Mucosa of stomach (tissue), 1 donor: ENCODE data around the gene MTCP1.

Experiments used
- H3K27me3 ChIP-seq: one replicate; pipeline ENCODE4 v1.7.0; 2013; ENCODE audit warnings: mild to moderate bottlenecking, low read length; ENCODE audit not compliant: control insufficient read depth, insufficient read depth
- H3K36me3 ChIP-seq: one replicate; pipeline ENCODE4 v1.7.0; 2013; ENCODE audit warnings: low read length; ENCODE audit not compliant: control insufficient read depth, insufficient read depth
- H3K4me1 ChIP-seq: one replicate; pipeline ENCODE4 v1.7.0; 2013; ENCODE audit warnings: mild to moderate bottlenecking, low read length; ENCODE audit not compliant: control insufficient read depth, insufficient read depth
- H3K4me3 ChIP-seq: one replicate; pipeline ENCODE4 v1.7.0; 2013; ENCODE audit warnings: low read length
- H3K9ac ChIP-seq: one replicate; pipeline ENCODE4 v1.7.0; 2013; ENCODE audit warnings: mild to moderate bottlenecking, low read length, moderate library complexity
- H3K9me3 ChIP-seq: one replicate; pipeline ENCODE4 v1.7.0; 2013; ENCODE audit warnings: mild to moderate bottlenecking, low read length, moderate library complexity; ENCODE audit not compliant: control insufficient read depth
- donor health status: Pancreatic carcinoma.

MTCP1 gene

GRCh38 chrX:155048977-155049619, 21.8 kb downstream of the MTCP1 start:
- no peaks in the 10 kb centered on the region for H3K9me3 ChIP-seq
- H3K4me3 ChIP-seq: no peak overlapping the region
- no peak overlapping the region for H3K9ac ChIP-seq
- no peaks in the 10 kb centered on the region for H3K4me1 ChIP-seq
- no peaks in the 10 kb centered on the region for H3K27me3 ChIP-seq
- H3K36me3 ChIP-seq: no peaks in the 10 kb centered on the region

DNA sequence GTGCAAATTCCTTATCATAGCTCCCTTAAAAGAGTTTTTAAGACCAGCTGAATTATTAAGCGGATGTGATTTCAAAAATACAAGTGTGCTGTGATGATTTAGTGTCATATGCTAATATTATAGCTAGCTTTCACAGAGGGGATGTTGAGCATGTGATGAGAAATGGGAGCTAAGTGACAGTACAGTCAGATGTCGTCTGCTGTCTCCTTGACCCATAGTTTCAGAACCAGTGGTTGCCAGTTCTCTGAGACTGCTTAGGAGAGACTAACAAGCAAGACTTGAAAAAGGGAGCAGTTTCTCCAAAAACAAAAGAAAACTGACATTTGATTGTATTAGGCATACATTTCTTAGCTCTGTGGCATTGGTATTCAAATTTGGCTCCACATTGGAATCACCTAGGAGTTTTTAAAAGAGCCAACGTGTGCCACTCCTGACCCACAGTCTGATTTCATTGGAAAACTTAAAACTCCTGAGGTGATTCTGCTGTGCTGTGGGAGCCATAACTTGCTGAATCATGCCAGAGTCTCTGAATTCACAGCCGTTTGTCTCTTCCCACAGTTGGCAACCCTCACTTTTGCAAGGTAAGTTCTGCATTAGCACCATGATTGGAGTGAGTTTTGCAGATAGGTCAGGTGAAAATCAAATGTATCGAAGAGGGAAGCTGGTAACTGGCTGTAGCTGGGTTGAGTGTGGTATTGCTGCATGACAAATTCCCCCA, 24.0 kb downstream of the MTCP1 start:
- Histone ChIP-seq H3K27me3 (no peaks in the 10 kb centered on the region), H3K4me3 (no peak overlapping the region), H3K9me3 (no peaks in the 10 kb centered on the region), H3K4me1 (no peaks in the 10 kb centered on the region), H3K36me3 (no peaks in the 10 kb centered on the region), H3K9ac (no peak overlapping the region)

DNA sequence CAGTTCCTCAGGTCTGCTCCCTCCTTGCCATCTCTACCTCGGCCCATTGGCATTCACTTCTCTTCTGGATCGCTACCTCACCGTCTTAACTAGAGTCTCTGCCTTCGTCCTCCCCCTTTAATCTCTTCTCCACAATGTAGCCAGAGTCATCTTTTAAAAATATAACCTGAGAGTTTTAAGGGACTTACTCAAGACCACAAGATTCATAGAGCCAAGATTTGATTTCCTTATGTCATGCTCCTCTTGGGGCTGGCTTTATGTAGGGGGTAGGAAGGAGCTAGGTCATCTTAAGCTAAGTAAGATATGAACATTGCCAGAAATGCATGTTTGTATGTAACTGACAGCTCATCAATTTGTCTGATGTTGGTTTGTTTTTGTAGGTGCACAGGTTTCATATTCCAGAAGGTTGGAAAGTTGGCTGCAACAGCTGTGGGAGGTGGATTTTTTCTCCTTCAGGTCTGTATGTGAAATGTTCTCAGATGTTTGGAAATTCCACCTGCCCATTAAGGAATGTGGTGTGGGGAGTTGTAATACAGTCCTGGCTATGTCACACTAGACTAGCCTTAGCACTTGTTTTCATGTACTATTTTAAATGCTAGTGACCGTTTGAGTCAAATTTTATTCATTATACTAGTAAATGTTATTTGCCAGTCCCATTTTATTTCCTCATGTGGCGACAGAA, 24.7 kb downstream of the MTCP1 start:
- H3K4me3 ChIP-seq: no peak overlapping the region
- no peaks in the 10 kb centered on the region for H3K36me3 ChIP-seq
- no peaks in the 10 kb centered on the region for H3K9me3 ChIP-seq
- H3K9ac ChIP-seq: no peak overlapping the region
- H3K4me1 ChIP-seq: no peaks in the 10 kb centered on the region
- no peaks in the 10 kb centered on the region for H3K27me3 ChIP-seq

DNA sequence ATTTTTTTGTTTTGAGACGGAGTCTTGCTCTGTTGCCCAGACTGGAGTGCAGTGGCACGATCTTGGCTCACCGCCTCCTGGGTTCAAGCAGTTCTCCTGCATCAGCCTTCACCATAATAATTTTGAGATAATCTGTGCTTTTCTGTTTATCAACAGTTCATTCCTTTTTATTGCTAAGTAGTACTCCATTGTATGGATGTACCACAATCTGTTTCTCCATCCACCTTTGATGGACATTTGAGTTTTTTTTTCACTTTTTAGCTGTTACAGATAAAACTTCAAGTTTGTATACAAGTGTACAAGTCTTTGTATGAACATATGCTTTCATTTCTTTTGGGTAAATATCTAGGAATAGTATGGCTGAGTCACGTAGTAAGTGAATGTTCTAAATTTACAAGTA, 35.2 kb downstream of the MTCP1 start:
- Histone ChIP-seq H3K36me3 (no peaks in the 10 kb centered on the region), H3K4me1 (no peaks in the 10 kb centered on the region), H3K4me3 (no peak overlapping the region), H3K9me3 (no peaks in the 10 kb centered on the region), H3K27me3 (no peaks in the 10 kb centered on the region), H3K9ac (no peak overlapping the region)

GRCh38 chrX:155031657-155032056, 39.3 kb downstream of the MTCP1 start:
- Histone ChIP-seq H3K36me3 (no peaks in the 10 kb centered on the region), H3K27me3 (no peaks in the 10 kb centered on the region), H3K4me3 (no peak overlapping the region), H3K4me1 (peaks cover 6% of the 10 kb centered on the region), H3K9ac (no peak overlapping the region), H3K9me3 (no peaks in the 10 kb centered on the region)

- Histone ChIP-seq H3K9ac (no peak overlapping the region), H3K4me3 (no peak overlapping the region), H3K9me3 (no peaks in the 10 kb centered on the region), H3K27me3 (no peaks in the 10 kb centered on the region), H3K4me1 (peaks cover 6% of the 10 kb centered on the region), H3K36me3 (no peaks in the 10 kb centered on the region)
These were observed 42.1 kb downstream of the MTCP1 start for GRCh38 chrX:155028877-155029291.

GRCh38 chrX:155028129-155028528, 42.8 kb downstream of the MTCP1 start:
- Histone ChIP-seq H3K9ac (no peak overlapping the region), H3K27me3 (no peaks in the 10 kb centered on the region), H3K4me3 (no peak overlapping the region), H3K36me3 (no peaks in the 10 kb centered on the region), H3K4me1 (peaks cover 6% of the 10 kb centered on the region), H3K9me3 (no peaks in the 10 kb centered on the region)

DNA sequence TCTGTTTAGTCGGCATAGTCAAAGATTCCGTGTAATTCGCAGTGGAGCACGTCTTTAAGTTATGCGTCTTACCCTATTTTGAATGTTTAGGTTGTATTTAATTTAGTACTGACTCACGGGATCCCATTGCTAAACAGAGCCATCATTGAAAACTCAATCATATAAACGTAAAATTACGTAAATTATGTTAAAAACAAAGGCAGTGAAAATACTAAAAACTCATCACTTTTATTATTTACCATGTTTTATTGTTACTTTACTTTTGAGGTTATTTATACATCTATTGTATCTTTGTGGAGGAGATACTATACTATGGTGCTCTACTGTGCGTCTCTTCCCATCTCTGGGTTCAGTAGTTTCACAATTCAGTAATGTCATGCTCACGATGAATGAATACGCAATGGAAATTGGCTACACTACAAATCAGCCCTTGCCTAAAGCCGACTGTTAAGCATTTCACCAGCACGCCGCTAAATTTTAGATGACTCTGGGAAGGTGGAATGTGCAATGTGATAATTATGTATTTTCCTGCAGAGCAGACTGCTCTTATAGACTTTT, 43.3 kb downstream of the MTCP1 start:
- Histone ChIP-seq H3K4me3 (peak overlapping the region; percentile 89), H3K4me1 (peaks cover 6% of the 10 kb centered on the region), H3K27me3 (no peaks in the 10 kb centered on the region), H3K9me3 (no peaks in the 10 kb centered on the region), H3K9ac (peak overlapping the region; percentile 92), H3K36me3 (no peaks in the 10 kb centered on the region)

GRCh38 chrX:155026727-155027508, 44.0 kb downstream of the MTCP1 start, which contains the start of gene FUNDC2:
Gene FUNDC2 (plus strand): TSS chrX:155026844. CDS start chrX:155026939, 95 bp downstream.
- H3K4me1 ChIP-seq: peaks cover 6% of the 10 kb centered on the region
- H3K27me3 ChIP-seq: no peaks in the 10 kb centered on the region
- peak within 1 kb of the TSS; percentile 92 for H3K9ac ChIP-seq
- no peaks in the 10 kb centered on the region for H3K9me3 ChIP-seq
- peak within 1 kb of the TSS; percentile 89 for H3K4me3 ChIP-seq
- H3K36me3 ChIP-seq: no peaks in the 10 kb centered on the region

GRCh38 chrX:155026420-155026726, 44.6 kb downstream of the MTCP1 start:
- Histone ChIP-seq H3K4me1 (peaks cover 6% of the 10 kb centered on the region), H3K36me3 (no peaks in the 10 kb centered on the region), H3K9me3 (no peaks in the 10 kb centered on the region), H3K9ac (peak overlapping the region; percentile 65), H3K4me3 (no peak overlapping the region), H3K27me3 (no peaks in the 10 kb centered on the region)

GRCh38 chrX:155023907-155024833, 46.8 kb downstream of the MTCP1 start:
- Histone ChIP-seq H3K9ac (no peak overlapping the region), H3K27me3 (no peaks in the 10 kb centered on the region), H3K36me3 (no peaks in the 10 kb centered on the region), H3K9me3 (no peaks in the 10 kb centered on the region), H3K4me1 (peaks cover 6% of the 10 kb centered on the region), H3K4me3 (no peak overlapping the region)
